Mucosa of descending colon (tissue), 3 donors: Measurements from ENCODE around the gene STAM. TPM values are rescaled to one million over a fixed set of nuclear protein-coding genes. Genes with fewer than 3 reads are reported as not detected.

Experiments
- ATAC-seq: fragments of 200-7000 bp; cut with Tn5 transposase; one replicate; pipeline ENCODE4 v1.9.1; 2020; ENCODE audit warnings: mild to moderate bottlenecking, moderate library complexity
- DNase-seq, 3 donors: peaks; one replicate each; pipeline ENCODE4 v3.0.0-alpha.2; 2020
- H3K36me3 ChIP-seq: fragments of 200-600 bp; one replicate; pipeline ENCODE4 v1.8.0; 2021; ENCODE audit warnings: low read depth, mild to moderate bottlenecking
- H3K4me1 ChIP-seq: fragments of 200-600 bp; one replicate; pipeline ENCODE4 v1.8.0; 2021; ENCODE audit warnings: low read depth, mild to moderate bottlenecking
- H3K4me3 ChIP-seq: fragments of 200-600 bp; one replicate; pipeline ENCODE4 v1.8.0; 2021; ENCODE audit warnings: mild to moderate bottlenecking
- H3K9me3 ChIP-seq: fragments of 200-600 bp; one replicate; pipeline ENCODE4 v1.8.0; 2021; ENCODE audit warnings: mild to moderate bottlenecking
- CTCF ChIP-seq: fragments of 200-600 bp; IDR thresholded peaks from one replicate; pipeline ENCODE4 v1.8.0; 2022; ENCODE audit warnings: antibody characterized with exemption, mild to moderate bottlenecking
- intact Hi-C, 2 donors: fragments of 100-400 bp; cut with DNase I in 1 of 2; cut with micrococcal nuclease in 1 of 2; formaldehyde crosslinking; loops; one replicate each; pipeline versions ENCODE4 v1.11.0 to v1.11.1; 2022; cut with DNase I, micrococcal nuclease
- total RNA-seq, 3 donors: library from RNA; stranded (reverse); fragmentation: NEBNext Ultra II Directional in 2 of 3; extraction: Animal tissue kit (Norgen Biotek cat#: 25700) in 2 of 3; gene quantifications; one replicate each; pipeline versions ENCODE4 v1.2.1 to v1.2.4, GENCODE V29; 2021 to 2023
- donor health status: DM: no; HTN: no; CAD: no; lungs with moderate emphysema.
- donor health status: DM: no; HTN: no; CAD: no.
- donor health status: DM: no; HTN: yes; CAD: no.

STAM gene
- total RNA-seq, 3 donors from 2014 or later = 16.4 to 17.8 (median 17.6) TPM

DNA sequence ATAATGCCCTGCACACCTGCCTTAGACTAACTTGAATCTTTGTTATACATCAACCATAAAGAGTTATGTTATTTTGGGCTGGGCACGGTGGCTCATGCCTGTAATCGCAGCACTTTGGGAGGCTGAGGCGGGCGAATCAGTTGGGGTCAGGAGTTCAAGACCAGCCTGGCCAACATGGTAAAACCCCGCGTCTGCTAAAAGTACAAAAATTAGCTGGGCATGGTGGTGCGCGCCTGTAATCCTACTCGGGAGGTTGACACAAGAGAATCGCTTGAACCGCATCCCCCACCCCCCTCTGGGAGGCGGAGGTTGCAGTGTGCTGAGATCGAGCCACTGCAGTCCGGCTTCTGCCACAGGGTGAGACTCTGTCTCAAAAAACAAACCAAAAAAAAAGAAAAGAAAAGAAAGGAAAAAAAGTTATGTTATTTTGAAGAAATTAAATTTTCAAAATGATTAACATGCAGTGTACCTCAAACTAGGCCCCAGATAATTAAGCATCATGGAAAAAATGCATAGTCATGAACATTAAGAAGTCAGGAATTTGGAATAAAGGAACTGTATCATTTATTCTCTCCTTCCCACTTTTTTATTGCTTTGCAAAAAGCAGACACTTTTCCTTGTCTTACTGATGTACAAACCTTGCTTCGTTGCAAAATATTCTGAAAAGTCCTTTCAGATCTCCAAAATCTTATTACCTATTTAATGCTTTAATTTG lies 43.3 kb downstream of the STAM start:
- H3K4me3 ChIP-seq = no peak overlapping the region
- DNase-seq (no peak), ATAC-seq (no peak)
- intact Hi-C loops = no loop called here
- H3K36me3 ChIP-seq = no peaks in the 10 kb centered on the region
- TF ChIP-seq CTCF = no peak
- no peaks in the 10 kb centered on the region for H3K9me3 ChIP-seq
- no peaks in the 10 kb centered on the region for H3K4me1 ChIP-seq

DNA sequence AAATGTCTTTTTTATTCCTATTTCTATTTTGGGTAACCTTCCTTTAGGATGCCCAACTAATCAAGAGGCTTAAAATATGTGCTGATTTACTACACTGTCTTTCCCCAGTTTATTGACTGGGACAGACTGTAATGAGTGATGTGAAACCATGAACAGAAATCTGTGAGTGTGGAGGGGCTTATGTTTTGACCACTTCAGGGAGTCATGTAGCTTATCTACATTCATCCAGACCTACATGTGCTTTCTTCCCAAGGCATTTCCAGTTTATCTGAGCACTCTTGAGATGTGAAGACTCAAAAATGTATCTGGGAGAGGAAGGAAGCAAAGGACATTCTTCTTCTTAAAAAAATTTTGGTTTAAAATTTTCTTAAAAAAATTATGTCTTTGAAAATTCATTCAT lies 45.2 kb downstream of the STAM start:
- no peak for ATAC-seq
- intact Hi-C loops = no loop called here
- Histone ChIP-seq H3K4me3 (no peak overlapping the region), H3K36me3 (no peaks in the 10 kb centered on the region), H3K4me1 (no peaks in the 10 kb centered on the region), H3K9me3 (no peaks in the 10 kb centered on the region)
- no peak for TF ChIP-seq CTCF
- DNase-seq = no peak

- DNase-seq (no peak), ATAC-seq (no peak)
- Histone ChIP-seq H3K9me3 (no peaks in the 10 kb centered on the region), H3K36me3 (no peaks in the 10 kb centered on the region), H3K4me1 (no peaks in the 10 kb centered on the region), H3K4me3 (no peak overlapping the region)
- intact Hi-C loops = no loop called here
- no peak for TF ChIP-seq CTCF
Observed at GRCh38 chr10:17693009-17693408, 49.1 kb downstream of the STAM start.

GRCh38 chr10:17698696-17699095 lies 54.7 kb downstream of the STAM start:
- Histone ChIP-seq H3K9me3 (no peaks in the 10 kb centered on the region), H3K36me3 (no peaks in the 10 kb centered on the region), H3K4me3 (no peak overlapping the region), H3K4me1 (no peaks in the 10 kb centered on the region)
- no peak for ATAC-seq
- intact Hi-C loops = no loop called here
- TF ChIP-seq CTCF = no peak
- no peak for DNase-seq

DNA sequence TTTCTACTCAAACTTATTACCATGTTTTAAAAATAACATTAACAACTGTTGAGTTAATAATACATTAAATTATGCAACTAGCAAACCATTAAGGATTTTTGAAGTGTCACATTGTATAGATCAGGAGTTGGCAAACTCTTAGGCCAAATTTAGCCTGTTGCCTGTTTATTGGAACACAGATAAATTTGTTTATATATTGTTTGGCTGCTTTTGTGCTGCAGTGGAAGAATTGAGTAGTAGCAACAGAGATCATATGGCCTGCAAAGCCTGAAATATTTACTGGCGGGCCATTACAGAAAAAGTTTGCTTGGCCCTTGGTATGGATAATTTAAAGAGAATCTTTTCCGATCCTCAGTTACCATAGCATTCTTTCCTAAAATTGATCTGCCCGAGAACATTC lies 57.4 kb downstream of the STAM start:
- TF ChIP-seq CTCF = no peak
- intact Hi-C loops = no loop called here
- Histone ChIP-seq H3K36me3 (no peaks in the 10 kb centered on the region), H3K4me1 (no peaks in the 10 kb centered on the region), H3K4me3 (no peak overlapping the region), H3K9me3 (no peaks in the 10 kb centered on the region)
- DNase-seq (no peak), ATAC-seq (no peak)

DNA sequence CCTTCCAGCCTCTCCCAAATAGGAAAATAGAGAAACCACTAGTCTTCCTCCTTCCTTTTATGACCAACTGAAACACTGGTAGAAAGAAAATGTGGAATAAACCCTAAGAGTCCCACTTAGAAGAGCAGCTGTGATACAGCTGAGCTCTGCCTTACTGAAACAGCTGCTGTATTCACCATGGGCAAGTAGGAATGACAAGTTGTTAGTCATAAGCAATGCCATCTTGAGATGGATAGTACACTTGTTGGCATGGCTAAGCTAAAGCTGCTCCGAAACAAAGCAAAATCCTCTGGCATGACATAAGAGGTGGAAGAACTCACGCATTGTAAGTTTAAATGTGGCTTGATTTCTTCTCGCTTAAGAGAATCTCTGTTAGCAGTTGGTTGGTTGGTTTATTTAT lies 59.8 kb downstream of the STAM start:
- no peaks in the 10 kb centered on the region for H3K36me3 ChIP-seq
- intact Hi-C loops = no loop called here
- no peak overlapping the region for H3K4me3 ChIP-seq
- no peaks in the 10 kb centered on the region for H3K9me3 ChIP-seq
- no peak for DNase-seq
- ATAC-seq = no peak
- no peak for TF ChIP-seq CTCF
- no peaks in the 10 kb centered on the region for H3K4me1 ChIP-seq
